Stomach (tissue), 4 donors: ENCODE data around the gene ELF4.

Experiments
- CTCF ChIP-seq, 7 experiments: fragments of 450-650 bp in 4 of 7; fragments of 200-600 bp in 3 of 7; sonication (generic) in 3 of 7; IDR thresholded peaks; one replicate each; pipeline ENCODE4 v1.5.1; 2016 to 2019; ENCODE audit warnings: antibody characterized with exemption in 7 of 7, control low read depth in 2 of 7, mild to moderate bottlenecking in 1 of 7
- EP300 ChIP-seq: sonication (generic); formaldehyde crosslinking; IDR thresholded peaks from one replicate; pipeline ENCODE4 v1.6.1; 2017; ENCODE audit warnings: antibody characterized with exemption
- POLR2A ChIP-seq, 4 donors: fragments of 450-650 bp; IDR thresholded peaks; one replicate each; pipeline ENCODE4 v1.6.1; 2016; ENCODE audit warnings: antibody characterized with exemption in 4 of 4, control low read depth in 2 of 4, mild to moderate bottlenecking in 1 of 4, moderate library complexity in 1 of 4

- no peak for TF ChIP-seq POLR2A (IDR thresholded peaks at IDR 0.05)
- no peak for TF ChIP-seq CTCF (IDR thresholded peaks at IDR 0.05)
- TF ChIP-seq EP300, result no peak
Measured at GRCh38 chrX:130034178-130034577, 76.1 kb downstream of the ELF4 start.
